Islet of Langerhans (tissue), 1 donor: Measurements from ENCODE around the gene ABCC3.

Experiments
- FAIRE-seq: peaks from one replicate; lab custom pipeline; 2011; peaks lifted over from hg19 to GRCh38; lab: Jason Lieb, UNC

ABCC3 gene

DNA sequence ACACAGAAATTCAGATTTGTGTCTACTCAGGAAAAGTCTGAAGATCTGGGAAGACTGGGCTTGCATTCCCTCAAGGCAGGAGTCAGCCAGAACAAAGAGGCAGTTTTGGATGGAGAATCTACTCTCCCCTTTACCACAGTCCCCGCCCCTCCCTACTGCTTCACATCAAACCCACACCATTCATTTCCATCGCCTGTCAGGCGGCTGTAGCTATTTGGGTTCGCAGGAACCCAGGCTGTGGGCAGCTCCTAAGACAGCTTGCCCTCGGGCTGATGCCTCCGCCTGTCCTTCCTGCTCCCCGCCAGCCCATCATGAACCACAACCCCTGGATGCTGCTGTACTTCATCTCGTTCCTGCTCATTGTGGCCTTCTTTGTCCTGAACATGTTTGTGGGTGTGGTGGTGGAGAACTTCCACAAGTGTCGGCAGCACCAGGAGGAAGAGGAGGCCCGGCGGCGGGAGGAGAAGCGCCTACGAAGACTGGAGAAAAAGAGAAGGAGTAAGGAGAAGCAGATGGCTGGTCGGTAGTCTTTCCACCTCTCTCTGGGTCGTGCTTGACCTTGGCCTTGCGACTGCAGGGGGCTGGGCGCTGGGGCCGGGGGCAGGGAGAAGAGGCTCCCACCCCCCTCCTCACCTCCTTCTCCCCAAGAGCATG is 27.0 kb upstream of the ABCC3 start:
- FAIRE-seq = no peak

DNA sequence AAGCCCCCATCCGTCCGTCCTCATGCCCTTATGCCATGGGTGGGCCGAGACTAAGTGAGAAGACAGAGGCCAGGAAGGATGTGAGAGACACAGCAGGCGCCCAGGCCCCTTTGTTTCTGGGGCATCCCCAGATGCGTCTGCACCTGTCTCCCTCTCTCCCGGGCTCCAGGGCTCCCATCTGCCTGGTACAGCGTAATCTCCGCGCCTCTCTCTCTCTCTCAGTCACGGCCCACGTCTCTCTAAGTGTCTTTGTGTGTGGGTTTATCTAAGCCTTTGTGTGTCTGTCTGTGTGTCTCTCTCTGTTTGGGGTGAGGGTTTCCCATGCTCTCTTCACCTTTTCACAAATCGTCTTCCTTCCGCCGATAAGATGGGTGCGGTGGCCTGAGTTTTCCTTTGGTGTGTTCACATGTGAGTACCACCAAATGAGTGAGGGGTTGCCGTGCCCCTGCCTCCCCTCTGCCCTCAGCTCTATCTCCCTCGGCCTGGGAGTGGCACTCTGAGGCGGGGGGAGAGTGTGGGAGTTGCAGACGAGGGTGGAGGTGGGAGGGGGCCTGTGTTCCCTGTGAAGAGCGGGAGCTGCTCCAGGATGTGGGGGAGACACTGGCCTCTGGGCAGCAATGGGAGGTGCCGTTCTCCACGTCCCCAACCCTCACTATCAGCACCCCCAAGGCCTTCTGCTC is 25.8 kb upstream of the ABCC3 start:
- no peak for FAIRE-seq

DNA sequence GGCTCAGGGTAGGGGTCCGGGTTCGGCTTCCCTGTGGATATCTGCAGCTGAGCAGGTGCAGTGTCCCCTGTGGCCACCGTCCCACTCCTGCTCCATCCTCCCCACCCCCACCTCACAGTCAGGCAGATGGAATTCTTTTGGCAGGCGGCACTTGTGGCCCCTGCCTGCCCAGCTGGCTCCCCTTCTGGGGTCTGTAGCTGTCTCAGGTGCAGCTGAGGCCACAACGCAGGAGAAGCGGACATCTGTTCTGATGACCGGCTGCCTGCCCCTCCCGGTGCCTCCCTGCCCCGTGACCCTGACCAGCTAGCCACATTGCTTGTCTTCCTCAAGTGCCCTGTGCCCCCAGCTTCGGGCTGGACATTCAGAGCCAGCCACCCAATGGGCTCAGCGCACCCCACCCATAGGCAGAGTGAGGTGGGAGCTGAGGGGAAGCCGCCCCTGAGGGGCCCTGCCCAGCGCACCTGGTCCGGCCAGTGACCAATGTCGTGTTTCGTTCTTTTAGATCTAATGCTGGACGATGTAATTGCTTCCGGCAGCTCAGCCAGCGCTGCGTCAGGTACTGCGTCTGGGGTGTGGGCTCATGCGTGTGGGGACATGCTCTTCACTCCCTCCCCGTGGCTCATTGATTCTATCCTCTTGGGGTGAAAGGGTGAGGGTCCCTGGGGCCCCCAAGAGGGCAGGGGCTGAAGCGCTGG is 25.2 kb upstream of the ABCC3 start:
- no peak for FAIRE-seq

DNA sequence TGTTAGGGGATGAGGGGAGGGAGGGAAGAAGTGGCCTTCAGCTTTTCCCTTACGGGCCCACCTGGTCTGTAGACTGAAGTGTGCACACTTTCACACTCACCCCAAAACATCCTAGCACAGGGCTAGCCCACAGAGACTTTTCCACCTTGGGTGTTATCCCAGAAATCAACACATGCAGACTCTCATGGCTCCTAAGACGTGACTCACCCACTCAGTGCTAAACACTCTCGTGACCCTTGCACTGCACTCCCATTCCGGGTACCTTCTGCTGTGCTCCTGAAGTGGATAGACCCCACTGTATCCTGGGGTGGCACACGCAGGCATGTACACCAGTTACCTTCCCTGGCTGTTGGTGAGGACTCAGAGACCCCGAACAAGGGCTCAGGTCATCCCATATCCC is 23.0 kb upstream of the ABCC3 start:
- no peak for FAIRE-seq

DNA sequence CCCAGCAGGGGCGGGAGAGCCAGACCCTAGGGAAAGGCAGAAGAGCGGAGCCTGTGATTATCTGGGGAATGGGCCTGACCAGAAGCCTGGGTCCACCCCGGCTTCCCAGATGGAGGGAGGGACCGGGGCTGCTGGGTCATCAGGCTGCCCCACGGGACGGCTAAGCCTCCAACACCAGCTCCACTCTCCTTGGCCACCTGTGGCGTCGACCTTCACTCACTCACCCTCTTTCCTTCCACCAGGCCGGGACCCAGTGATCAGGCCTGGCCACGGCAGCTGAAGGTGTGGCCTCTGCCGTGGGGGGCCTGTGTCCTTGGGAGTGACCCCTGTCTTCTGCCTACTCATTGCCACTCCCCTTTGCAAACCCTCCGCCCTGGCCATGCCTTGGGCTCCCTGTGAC is 22.4 kb upstream of the ABCC3 start:
- FAIRE-seq = no peak

DNA sequence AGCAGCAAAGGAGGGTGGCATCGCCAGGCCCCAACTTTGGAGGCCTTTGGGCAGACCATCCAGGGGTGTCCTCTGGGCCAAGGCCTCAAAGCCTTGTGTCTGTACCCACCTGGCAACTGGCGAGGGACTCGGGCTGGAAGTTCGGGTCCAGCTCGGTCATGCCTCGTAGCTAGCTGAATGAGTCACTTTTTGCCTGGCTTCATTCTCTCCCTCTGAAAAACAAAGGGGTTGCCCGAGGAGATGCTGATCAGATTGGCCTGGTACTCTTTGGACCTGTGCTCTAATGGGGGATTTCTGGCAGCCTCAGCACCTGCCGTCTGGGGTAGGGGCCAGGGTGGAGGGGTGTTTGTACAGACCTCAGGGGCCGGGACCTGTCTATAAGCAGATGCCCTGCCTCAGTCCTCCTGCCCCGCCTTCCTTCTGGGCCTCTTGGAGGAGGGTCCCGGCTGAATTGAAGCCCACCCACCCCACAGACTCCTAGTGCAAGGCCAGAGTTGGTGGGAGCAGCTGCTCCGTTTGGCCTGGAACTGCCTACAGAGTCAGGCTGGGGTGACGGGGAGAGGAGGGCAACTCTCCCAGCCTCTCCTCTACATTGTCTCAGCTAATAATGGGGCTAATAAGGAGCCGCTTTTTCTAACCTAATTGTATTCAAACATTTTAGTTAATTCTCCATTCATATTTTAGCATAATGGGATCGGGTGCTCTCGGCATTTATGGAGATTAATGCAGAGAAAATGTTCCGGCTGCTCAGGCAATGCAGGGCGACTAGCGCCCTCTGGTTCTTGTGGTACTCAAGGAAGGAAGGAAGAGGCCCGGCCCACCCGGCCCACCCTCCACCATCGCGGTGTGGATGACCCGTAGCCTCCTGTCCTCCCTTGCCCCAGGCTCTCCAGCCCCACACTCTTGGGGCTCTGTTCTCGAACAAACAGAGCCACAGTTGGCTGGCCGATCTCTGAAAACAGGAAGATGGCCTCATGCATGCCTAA is 21.4 kb upstream of the ABCC3 start:
- no peak for FAIRE-seq

DNA sequence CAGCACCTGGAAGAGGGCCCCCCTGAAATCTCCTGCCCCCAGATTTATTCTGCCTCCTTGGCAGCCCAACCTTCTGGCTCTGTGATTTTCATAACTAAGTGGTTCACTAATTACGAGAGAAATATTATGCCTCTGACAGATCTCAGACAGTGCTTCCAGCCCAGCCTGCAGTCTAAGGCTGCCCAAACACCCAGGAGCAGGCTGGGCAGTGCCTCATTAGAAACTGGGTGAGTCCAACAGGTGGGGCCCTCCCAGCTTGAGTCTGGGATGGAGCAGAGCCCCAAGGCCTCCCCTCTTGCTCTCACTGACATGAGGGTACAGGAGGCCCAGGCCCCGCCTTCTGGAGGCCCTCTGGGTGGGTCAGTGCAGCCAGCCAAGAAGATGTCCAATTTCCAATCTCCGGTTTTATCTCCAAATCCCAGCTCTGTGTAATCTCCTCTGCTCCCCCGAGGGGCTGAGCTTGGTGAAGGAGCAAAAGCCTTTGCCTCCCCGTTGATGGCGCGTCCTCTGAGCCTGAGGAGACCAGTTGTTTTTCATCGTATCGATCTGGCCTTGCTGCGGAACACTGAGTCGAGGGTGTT is 20.1 kb upstream of the ABCC3 start:
- no peak for FAIRE-seq

DNA sequence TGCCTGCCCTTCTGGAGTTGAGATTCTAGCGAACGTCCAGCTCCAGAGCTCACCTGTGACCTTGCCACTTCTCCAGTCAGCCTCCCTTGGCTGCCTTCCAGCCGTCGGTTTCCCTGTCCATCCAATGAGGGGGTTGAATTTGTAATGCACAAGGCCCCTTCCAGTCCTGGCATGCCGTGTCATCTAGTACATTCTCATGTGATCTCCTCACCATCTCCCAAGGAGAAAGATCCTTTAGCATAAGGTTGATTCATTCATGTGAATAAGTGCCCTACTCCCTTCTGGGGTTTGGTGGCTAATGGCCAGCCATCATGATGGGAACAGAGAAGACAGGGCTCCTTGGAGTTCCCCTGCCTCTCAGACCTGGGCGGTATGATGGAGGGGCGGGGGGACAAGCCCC is 18.9 kb upstream of the ABCC3 start:
- FAIRE-seq = no peak

DNA sequence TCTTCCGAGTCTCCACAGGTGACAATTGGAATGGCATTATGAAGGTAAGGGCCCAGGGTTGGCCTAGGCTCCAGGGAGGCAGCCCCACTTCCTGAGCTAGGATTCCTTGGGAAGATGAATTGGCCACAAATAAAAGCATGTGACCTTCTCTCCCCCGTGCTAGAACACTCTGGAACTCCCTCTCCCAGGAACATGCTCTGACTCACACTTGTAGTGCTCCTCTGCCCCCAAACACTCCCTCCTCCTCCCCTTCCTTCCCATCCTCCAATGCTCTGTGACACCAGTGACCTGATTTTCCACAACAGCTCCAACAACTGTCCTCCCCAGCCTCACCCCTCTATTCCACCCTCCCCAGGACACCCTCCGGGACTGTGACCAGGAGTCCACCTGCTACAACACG is 16.4 kb upstream of the ABCC3 start:
- no peak for FAIRE-seq

DNA sequence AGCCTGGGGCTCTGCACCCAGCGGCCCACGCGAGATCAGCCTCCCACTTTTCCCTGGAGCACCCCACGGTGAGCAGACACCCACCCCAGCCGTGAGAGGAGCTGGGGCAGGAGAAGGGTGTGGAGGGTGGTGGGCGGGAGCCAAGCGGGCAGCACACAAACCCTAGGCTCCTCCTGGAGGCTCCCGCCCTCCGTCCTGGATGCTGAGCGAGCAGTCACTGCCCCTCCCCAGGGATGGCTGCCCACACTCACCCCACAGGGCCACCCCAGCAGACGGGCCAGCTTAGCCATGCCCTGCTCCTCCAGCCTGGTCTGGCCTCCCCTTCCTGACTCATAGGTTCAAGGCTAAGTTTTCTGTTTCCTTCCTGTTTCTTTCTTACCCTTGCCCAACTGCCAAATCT is 15.7 kb upstream of the ABCC3 start:
- no peak for FAIRE-seq

DNA sequence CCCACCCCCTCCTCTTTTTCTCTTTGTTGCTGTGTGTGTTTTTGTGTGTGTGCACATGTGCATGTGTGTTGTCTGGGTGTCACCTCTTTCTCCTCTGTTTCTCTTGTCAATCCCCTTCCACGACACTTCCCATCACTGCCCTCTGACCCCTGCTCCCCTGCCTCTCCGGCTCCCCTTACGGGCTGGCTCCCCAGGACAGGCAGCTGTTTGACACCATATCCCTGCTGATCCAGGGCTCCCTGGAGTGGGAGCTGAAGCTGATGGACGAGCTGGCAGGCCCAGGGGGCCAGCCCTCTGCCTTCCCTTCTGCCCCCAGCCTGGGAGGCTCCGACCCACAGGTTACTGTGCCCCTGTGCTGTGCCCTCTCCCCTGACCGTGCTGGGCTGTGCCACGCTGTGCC is 15.2 kb upstream of the ABCC3 start:
- no peak for FAIRE-seq

DNA sequence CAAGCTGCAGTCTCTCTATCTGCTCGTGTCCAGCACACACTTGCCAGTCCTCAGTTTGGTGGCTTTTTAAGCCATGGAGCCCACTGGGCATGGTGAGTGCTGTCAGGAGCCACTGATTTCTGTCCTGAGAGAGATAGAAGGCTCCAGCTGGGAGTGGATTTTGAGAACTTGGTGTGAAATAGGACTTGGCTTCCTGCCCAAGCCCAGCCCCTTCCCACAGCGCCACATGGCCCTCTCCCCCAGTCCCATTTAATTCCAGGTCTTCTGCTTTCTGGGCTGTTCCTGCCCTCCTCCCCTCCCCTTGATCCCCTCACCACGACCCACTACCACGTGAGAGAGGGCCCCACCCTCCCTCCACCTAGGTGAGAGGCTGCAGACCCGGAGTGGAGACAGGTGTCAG is 14.4 kb upstream of the ABCC3 start:
- no peak for FAIRE-seq

DNA sequence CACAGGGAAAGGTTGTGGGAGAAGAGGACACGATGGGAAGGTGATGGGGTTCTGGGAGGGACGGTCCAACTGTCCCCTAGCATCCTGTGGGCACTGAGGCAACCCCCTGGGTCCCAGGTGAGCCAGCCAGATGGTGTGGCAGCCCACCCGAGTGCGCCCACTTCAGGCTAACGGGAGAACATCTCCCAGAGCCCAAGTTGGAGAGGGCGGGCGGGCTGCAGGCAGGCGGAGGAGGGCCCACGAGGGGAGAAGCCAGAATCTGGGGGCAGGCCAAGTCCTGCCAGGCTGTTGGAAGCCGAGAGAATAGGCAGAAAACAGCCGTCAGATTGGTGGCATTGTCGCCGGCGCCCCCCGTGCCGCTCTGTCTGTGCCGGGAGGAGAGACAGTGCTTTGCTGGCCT is 13.8 kb upstream of the ABCC3 start:
- no peak for FAIRE-seq

DNA sequence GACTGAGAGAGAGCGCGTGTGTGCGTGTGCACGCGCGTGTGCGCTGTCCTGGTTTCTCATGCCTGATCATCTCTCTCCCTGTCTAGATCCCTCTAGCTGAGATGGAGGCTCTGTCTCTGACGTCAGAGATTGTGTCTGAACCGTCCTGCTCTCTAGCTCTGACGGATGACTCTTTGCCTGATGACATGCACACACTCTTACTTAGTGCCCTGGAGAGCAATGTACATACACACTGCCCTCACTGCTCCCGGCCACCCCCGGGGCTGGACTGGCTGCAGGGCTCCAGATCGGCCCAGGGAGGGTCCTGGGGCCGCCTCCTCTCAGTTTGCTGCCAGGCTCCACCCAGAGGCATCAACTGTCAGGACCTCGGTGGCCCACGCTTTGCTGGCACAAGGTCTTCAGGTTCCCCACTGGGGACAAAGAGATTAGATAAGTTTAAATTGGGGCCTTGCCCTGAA is 13.1 kb upstream of the ABCC3 start:
- FAIRE-seq = no peak

DNA sequence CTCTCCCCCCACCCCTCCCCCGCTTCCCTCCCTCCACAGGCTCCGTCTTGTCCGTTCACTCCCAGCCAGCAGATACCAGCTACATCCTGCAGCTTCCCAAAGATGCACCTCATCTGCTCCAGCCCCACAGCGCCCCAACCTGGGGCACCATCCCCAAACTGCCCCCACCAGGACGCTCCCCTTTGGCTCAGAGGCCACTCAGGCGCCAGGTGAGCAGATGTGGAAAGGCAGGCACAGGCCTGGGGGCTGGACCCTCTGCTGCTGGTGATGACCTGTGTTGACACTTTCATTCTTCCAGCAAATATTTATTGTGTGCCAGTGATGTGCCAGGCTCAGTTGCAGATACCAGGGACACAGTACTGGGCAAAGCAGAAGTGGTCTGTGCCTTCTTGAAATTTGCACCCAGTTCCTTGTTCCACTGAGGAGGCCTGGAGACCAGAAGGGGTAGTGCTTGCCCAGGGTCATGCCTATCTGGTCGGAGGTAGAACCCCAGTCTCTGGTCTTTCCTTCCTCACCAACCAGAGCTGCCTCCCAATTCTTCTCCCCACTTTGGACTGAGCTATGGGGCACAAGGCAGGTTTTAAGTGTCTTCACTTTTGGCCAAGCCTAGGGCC is 10.3 kb upstream of the ABCC3 start:
- FAIRE-seq = no peak

DNA sequence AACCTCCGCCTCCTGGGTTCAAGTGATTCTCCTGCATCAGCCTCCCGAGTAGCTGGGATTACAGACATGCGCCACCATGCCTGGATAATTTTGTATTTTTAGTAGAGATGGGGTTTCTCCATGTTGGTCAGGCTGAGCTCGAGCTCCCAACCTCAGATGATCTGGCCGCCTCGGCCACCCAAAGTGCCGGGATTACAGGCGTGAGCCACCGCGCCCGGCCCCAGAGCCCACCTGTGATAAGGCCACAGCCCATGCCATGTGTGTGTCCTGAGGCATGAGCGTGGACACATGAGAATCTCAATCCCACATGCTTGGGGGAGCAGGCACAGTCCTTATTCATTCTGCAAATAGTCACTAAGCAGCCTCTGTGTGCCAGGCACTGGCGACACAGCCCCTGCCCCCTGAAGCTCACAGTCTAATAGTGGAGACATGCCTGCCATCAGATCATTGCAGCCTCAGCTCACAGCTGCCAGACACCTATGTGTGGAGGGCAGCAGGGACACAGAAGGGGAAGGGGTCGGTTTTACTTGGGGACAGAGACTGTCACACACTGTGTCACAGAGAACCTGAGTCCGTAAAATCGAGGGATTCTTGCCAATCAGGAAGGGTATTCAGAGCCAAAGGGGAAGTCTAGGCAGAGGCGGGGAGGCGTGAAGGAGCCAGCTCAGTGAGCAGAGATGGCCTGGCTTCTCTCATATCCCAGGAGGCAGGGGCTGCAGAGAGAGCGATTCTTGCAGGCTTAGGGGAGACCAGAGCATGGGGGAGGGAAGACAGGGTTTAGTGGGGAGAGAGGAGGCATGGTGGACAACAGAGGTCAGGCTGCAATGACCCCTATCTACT is 9.4 kb upstream of the ABCC3 start:
- no peak for FAIRE-seq

DNA sequence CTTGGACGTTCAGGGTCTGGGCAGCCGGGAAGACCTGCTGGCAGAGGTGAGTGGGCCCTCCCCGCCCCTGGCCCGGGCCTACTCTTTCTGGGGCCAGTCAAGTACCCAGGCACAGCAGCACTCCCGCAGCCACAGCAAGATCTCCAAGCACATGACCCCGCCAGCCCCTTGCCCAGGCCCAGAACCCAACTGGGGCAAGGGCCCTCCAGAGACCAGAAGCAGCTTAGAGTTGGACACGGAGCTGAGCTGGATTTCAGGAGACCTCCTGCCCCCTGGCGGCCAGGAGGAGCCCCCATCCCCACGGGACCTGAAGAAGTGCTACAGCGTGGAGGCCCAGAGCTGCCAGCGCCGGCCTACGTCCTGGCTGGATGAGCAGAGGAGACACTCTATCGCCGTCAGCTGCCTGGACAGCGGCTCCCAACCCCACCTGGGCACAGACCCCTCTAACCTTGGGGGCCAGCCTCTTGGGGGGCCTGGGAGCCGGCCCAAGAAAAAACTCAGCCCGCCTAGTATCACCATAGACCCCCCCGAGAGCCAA is 8.6 kb upstream of the ABCC3 start:
- FAIRE-seq = no peak

DNA sequence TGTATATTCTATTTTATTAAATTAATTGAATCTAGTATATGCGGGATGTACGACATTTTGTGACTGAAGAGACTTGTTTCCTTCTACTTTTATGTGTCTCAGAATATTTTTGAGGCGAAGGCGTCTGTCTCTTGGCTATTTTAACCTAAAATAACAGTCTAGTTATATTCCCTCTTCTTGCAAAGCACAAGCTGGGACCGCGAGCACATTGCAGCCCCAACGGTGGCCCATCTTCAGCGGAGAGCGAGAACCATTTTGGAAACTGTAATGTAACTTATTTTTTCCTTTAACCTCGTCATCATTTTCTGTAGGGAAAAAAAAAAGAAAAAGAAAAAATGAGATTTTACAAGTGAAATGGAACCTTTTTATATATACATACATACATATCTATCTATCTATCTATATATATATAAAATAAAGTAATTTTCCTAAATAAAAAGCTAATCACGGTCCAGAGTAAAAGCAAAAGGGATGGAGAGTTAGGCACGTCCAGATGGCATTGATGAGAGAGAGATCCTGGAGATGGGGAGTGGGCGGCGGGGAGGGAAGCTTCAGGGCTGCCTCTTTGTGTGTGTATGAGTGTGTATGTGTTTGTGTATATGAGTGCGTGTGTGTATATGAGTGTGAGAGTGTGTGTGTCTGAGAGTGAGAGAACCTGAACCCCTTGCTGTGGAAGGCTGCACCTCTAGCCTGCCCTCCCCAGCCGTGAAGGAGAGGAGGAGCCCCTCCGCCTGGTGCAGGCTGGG is 7.5 kb upstream of the ABCC3 start:
- FAIRE-seq = no peak

DNA sequence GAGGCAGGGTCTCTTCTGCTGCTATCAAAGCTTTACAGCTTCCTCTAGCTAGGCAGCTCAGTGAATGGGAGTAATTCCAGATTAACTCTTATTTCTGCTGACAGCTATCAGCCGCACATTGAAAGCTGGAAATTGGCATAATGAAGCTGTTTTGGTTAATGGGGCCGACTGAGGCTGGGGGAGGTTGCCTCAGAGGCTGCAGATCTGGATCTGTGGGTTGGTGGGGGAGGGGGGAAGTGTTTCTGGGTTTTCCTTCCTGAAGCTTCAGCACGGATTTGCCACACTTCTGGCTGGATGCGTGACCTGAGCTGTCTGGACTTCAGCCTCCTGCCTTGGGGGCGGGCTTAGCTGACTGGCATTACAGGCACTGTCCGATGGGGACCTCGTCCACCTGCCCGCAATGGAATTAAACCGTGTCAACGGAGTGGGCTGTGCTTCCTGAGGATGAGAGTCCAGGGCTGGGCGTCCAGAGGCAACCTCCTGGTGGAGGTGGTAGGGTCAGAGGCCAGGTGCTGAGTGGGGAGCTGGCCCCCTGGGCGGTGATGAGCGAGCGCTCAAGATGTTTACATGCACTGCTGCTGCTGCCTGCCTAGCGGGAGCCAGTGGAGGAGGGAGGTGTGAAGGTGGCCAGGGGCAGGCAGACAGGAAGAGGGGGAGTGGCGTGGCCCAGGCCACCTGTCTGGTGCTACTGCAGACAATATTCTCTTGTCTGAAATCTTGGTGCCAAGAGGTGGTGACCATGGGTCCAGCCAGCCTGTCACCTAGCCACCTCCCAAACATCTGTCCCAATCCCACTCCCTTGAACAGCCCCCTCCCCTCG is 6.7 kb upstream of the ABCC3 start:
- FAIRE-seq = no peak
